Liver (tissue), 9 donors: Measurements from ENCODE around the gene DOP1B. TPM values are rescaled to one million over a fixed set of nuclear protein-coding genes. Genes with fewer than 3 reads are reported as not detected.
"Not testable (repeated sequence)": the region's sequence is repeated elsewhere in the genome, so short reads cannot be mapped to it uniquely, and the experiment has no call there.

Experiments used
- DNase-seq: peaks from one replicate; pipeline ENCODE4 v3.0.0-alpha.2; 2017; ENCODE audit warnings: low spot score
- H3K27ac ChIP-seq, 2 donors: one replicate each; pipeline ENCODE4 v1.7.0; 2013; ENCODE audit warnings: inconsistent platforms in 2 of 2, low read length in 2 of 2, control low read depth in 1 of 2, low read depth in 1 of 2, mild to moderate bottlenecking in 1 of 2
- H3K27me3 ChIP-seq, 4 donors: one replicate each; pipeline versions ENCODE4 v1.6.1 to v1.7.0; 2013; ENCODE audit warnings: low read length in 3 of 4, inconsistent platforms in 1 of 4, mild to moderate bottlenecking in 1 of 4, moderate library complexity in 1 of 4; ENCODE audit not compliant: control insufficient read depth in 4 of 4, insufficient read depth in 4 of 4
- H3K36me3 ChIP-seq, 4 donors: one replicate each; pipeline versions ENCODE4 v1.6.1 to v1.7.0; 2013; ENCODE audit warnings: low read length in 3 of 4, mild to moderate bottlenecking in 3 of 4, low read depth in 1 of 4, moderate library complexity in 1 of 4; ENCODE audit not compliant: control insufficient read depth in 4 of 4, insufficient read depth in 3 of 4
- H3K4me1 ChIP-seq, 4 donors: one replicate each; pipeline versions ENCODE4 v1.6.1 to v1.7.0; 2013; ENCODE audit warnings: low read length in 3 of 4, mild to moderate bottlenecking in 3 of 4, moderate library complexity in 1 of 4; ENCODE audit not compliant: control insufficient read depth in 4 of 4, insufficient read depth in 4 of 4
- H3K4me3 ChIP-seq, 3 donors: one replicate each; pipeline versions ENCODE4 v1.6.1 to v1.7.0; 2013; ENCODE audit warnings: low read length in 3 of 3, control low read depth in 1 of 3, low read depth in 1 of 3, mild to moderate bottlenecking in 1 of 3
- H3K9ac ChIP-seq, 2 donors: one replicate each; pipeline ENCODE4 v1.7.0; 2013; ENCODE audit warnings: low read length in 2 of 2, mild to moderate bottlenecking in 2 of 2, moderate library complexity in 2 of 2, control low read depth in 1 of 2, low read depth in 1 of 2
- H3K9me3 ChIP-seq, 4 donors: one replicate each; pipeline versions ENCODE4 v1.6.1 to v1.7.0; 2013; ENCODE audit warnings: low read length in 3 of 4; ENCODE audit not compliant: control insufficient read depth in 4 of 4
- EGR1 ChIP-seq, 2 donors: IDR thresholded peaks; 2 replicates each; pipeline ENCODE4 v1.6.1; 2016 to 2018; ENCODE audit warnings: antibody characterized with exemption in 2 of 2, low read depth in 2 of 2
- FOXA1 ChIP-seq: IDR thresholded peaks from 2 replicates; pipeline ENCODE4 v1.6.1; 2016; ENCODE audit warnings: antibody characterized with exemption
- FOXA2 ChIP-seq: IDR thresholded peaks from 2 replicates; pipeline ENCODE4 v1.6.1; 2016; ENCODE audit warnings: antibody characterized with exemption
- GABPA ChIP-seq, 2 donors: IDR thresholded peaks in 1 of 2; conservative IDR thresholded peaks in 1 of 2; 2 replicates each; pipeline ENCODE4 v1.6.1; 2016; ENCODE audit warnings: antibody characterized with exemption in 2 of 2, mild to moderate bottlenecking in 1 of 2, moderate library complexity in 1 of 2
- HNF4A ChIP-seq, 2 donors: conservative IDR thresholded peaks; 2 replicates each; pipeline ENCODE4 v1.6.1; 2016; ENCODE audit warnings: antibody characterized with exemption in 2 of 2, mild to moderate bottlenecking in 2 of 2
- HNF4G ChIP-seq: IDR thresholded peaks from 2 replicates; pipeline ENCODE4 v1.6.1; 2016; ENCODE audit warnings: antibody characterized with exemption
- JUND ChIP-seq, 2 donors: IDR thresholded peaks; 2 replicates each; pipeline ENCODE4 v1.6.1; 2016; ENCODE audit warnings: antibody characterized with exemption in 2 of 2
- NR2F2 ChIP-seq: IDR thresholded peaks from 2 replicates; pipeline ENCODE4 v1.6.1; 2016; ENCODE audit warnings: antibody characterized with exemption
- RAD21 ChIP-seq, 2 donors: IDR thresholded peaks; 2 replicates each; pipeline ENCODE4 v1.6.1; 2016; ENCODE audit warnings: antibody characterized with exemption in 2 of 2, mild to moderate bottlenecking in 2 of 2
- RXRA ChIP-seq, 2 donors: IDR thresholded peaks; 2 replicates each; pipeline ENCODE4 v1.6.1; 2017 to 2018; ENCODE audit warnings: antibody characterized with exemption in 2 of 2, mild to moderate bottlenecking in 1 of 2
- SP1 ChIP-seq: IDR thresholded peaks from 2 replicates; pipeline ENCODE4 v1.6.1; 2018; ENCODE audit warnings: antibody characterized with exemption, mild to moderate bottlenecking
- TAF1 ChIP-seq: conservative IDR thresholded peaks from 2 replicates; pipeline ENCODE4 v1.6.1; 2016; ENCODE audit warnings: antibody characterized with exemption, mild to moderate bottlenecking
- YY1 ChIP-seq: IDR thresholded peaks from 2 replicates; pipeline ENCODE4 v1.6.1; 2016; ENCODE audit warnings: antibody characterized with exemption, mild to moderate bottlenecking
- WGBS: extraction: QIAGEN DNeasy Blood & Tissue Kit; methylation state at CpG from one replicate; pipeline ENCODE4 v1.1.7; 2013; 5-methylcytosine and 5-hydroxymethylcytosine counted together
- polyA plus RNA-seq, 2 donors: library from polyadenylated mRNA; stranded (reverse) in 1 of 2; unstranded in 1 of 2; fragments of 200-250 nt in 1 of 2; fragments of >200 nt in 1 of 2; fragmentation: Nextera tagmentation in 1 of 2; extraction: Ambion mirVana in 1 of 2; gene quantifications; one replicate each; pipeline versions ENCODE4 v1.2.1 to v1.2.3, GENCODE V29; 2013 to 2015
- total RNA-seq, 2 donors: library from RNA; depleted of rRNA; stranded (reverse); fragments of >200 nt; gene quantifications; one replicate each; pipeline ENCODE4 v1.2.3, GENCODE V29; 2014
- TF ChIP-seq, protein P1 (sequence below): IDR thresholded peaks from 2 replicates; pipeline ENCODE4 v1.6.1; 2016; ENCODE audit warnings: antibody characterized with exemption
- TF ChIP-seq, protein P2 (sequence below): IDR thresholded peaks from 2 replicates; pipeline ENCODE4 v1.6.1; 2016; ENCODE audit warnings: antibody characterized with exemption
- TF ChIP-seq, protein P3 (sequence below): IDR thresholded peaks from 2 replicates; pipeline ENCODE4 v1.6.1; 2016; ENCODE audit warnings: antibody characterized with exemption
- TF ChIP-seq, protein P4 (sequence below): IDR thresholded peaks from 2 replicates; pipeline ENCODE4 v1.6.1; 2016; ENCODE audit warnings: antibody characterized with exemption, mild to moderate bottlenecking
- TF ChIP-seq, protein P5 (sequence below): fragments of 150-350 bp; IDR thresholded peaks from 2 replicates; pipeline ENCODE4 v1.5.1; 2017; ENCODE audit warnings: improper control_type of control experiment, low read depth, low read length; ENCODE audit not compliant: missing input control
- donor health status: healthy.
- donor health status: healthy.
- donor health status: healthy.
- donor health status: healthy.
- donor health status: healthy.

DOP1B gene
- total and polyA plus RNA-seq, 4 donors = 5.8 to 7.1 (median 6.3) TPM

DNA sequence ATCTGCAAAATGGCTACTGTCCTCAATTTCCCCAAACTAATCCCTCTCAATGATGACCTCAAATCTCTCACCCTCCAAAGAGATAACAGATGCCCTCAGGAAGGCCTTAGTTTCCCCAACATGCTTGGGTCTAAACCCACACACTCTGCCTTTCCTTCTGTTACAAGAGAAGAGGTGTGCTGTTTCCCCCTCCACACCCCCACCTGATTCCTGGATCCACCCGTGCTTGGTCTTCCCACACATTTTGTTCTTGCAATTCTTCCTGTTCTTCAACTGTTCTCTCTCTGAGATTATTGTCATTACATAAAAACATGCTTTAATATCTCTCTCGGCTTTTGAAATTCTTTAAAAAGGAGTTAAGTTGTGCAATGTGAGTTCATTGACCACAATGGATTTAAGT, 27.4 kb upstream of the DOP1B start:
- H3K27ac ChIP-seq = no peak overlapping the region
- H3K27me3 ChIP-seq = no peaks in the 10 kb centered on the region
- WGBS = 62% methylated on average over 2 of the region's 2 CpGs
- H3K4me3 ChIP-seq = no peak overlapping the region
- no peaks in the 10 kb centered on the region for H3K9me3 ChIP-seq
- DNase-seq = no peak
- no peak overlapping the region for H3K9ac ChIP-seq
- TF ChIP-seq, protein P1, sequence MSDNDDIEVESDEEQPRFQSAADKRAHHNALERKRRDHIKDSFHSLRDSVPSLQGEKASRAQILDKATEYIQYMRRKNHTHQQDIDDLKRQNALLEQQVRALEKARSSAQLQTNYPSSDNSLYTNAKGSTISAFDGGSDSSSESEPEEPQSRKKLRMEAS = no peak
- no peak for TF ChIP-seq TAF1
- TF ChIP-seq JUND (IDR thresholded peaks at IDR 0.05) = no peak
- no peak for TF ChIP-seq FOXA2
- TF ChIP-seq, protein P2, sequence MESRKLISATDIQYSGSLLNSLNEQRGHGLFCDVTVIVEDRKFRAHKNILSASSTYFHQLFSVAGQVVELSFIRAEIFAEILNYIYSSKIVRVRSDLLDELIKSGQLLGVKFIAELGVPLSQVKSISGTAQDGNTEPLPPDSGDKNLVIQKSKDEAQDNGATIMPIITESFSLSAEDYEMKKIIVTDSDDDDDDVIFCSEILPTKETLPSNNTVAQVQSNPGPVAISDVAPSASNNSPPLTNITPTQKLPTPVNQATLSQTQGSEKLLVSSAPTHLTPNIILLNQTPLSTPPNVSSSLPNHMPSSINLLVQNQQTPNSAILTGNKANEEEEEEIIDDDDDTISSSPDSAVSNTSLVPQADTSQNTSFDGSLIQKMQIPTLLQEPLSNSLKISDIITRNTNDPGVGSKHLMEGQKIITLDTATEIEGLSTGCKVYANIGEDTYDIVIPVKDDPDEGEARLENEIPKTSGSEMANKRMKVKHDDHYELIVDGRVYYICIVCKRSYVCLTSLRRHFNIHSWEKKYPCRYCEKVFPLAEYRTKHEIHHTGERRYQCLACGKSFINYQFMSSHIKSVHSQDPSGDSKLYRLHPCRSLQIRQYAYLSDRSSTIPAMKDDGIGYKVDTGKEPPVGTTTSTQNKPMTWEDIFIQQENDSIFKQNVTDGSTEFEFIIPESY = no peak
- no peak for TF ChIP-seq EGR1 (IDR thresholded peaks at IDR 0.05; ENCODE audit: low read depth in 2 of 2)
- no peak for TF ChIP-seq RAD21 (IDR thresholded peaks at IDR 0.05)
- no peak for TF ChIP-seq FOXA1
- TF ChIP-seq, protein P3, sequence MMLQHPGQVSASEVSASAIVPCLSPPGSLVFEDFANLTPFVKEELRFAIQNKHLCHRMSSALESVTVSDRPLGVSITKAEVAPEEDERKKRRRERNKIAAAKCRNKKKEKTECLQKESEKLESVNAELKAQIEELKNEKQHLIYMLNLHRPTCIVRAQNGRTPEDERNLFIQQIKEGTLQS = no peak
- TF ChIP-seq YY1 = no peak
- TF ChIP-seq NR2F2 = no peak
- no peak for TF ChIP-seq HNF4A (conservative IDR thresholded peaks at IDR 0.05)
- no peak for TF ChIP-seq HNF4G
- no peak for TF ChIP-seq SP1
- no peak for TF ChIP-seq GABPA (IDR thresholded peaks at IDR 0.05 in 1 of 2, conservative IDR thresholded peaks at IDR 0.05 in 1 of 2)
- TF ChIP-seq, protein P4, sequence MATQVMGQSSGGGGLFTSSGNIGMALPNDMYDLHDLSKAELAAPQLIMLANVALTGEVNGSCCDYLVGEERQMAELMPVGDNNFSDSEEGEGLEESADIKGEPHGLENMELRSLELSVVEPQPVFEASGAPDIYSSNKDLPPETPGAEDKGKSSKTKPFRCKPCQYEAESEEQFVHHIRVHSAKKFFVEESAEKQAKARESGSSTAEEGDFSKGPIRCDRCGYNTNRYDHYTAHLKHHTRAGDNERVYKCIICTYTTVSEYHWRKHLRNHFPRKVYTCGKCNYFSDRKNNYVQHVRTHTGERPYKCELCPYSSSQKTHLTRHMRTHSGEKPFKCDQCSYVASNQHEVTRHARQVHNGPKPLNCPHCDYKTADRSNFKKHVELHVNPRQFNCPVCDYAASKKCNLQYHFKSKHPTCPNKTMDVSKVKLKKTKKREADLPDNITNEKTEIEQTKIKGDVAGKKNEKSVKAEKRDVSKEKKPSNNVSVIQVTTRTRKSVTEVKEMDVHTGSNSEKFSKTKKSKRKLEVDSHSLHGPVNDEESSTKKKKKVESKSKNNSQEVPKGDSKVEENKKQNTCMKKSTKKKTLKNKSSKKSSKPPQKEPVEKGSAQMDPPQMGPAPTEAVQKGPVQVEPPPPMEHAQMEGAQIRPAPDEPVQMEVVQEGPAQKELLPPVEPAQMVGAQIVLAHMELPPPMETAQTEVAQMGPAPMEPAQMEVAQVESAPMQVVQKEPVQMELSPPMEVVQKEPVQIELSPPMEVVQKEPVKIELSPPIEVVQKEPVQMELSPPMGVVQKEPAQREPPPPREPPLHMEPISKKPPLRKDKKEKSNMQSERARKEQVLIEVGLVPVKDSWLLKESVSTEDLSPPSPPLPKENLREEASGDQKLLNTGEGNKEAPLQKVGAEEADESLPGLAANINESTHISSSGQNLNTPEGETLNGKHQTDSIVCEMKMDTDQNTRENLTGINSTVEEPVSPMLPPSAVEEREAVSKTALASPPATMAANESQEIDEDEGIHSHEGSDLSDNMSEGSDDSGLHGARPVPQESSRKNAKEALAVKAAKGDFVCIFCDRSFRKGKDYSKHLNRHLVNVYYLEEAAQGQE = no peak
- TF ChIP-seq RXRA (IDR thresholded peaks at IDR 0.05) = no peak
- TF ChIP-seq, protein P5, sequence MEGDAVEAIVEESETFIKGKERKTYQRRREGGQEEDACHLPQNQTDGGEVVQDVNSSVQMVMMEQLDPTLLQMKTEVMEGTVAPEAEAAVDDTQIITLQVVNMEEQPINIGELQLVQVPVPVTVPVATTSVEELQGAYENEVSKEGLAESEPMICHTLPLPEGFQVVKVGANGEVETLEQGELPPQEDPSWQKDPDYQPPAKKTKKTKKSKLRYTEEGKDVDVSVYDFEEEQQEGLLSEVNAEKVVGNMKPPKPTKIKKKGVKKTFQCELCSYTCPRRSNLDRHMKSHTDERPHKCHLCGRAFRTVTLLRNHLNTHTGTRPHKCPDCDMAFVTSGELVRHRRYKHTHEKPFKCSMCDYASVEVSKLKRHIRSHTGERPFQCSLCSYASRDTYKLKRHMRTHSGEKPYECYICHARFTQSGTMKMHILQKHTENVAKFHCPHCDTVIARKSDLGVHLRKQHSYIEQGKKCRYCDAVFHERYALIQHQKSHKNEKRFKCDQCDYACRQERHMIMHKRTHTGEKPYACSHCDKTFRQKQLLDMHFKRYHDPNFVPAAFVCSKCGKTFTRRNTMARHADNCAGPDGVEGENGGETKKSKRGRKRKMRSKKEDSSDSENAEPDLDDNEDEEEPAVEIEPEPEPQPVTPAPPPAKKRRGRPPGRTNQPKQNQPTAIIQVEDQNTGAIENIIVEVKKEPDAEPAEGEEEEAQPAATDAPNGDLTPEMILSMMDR = no peak
- H3K4me1 ChIP-seq = peaks cover 0 to 14% (median 7%) of the 10 kb centered on the region in 4 donors
- no peaks in the 10 kb centered on the region for H3K36me3 ChIP-seq

DNA sequence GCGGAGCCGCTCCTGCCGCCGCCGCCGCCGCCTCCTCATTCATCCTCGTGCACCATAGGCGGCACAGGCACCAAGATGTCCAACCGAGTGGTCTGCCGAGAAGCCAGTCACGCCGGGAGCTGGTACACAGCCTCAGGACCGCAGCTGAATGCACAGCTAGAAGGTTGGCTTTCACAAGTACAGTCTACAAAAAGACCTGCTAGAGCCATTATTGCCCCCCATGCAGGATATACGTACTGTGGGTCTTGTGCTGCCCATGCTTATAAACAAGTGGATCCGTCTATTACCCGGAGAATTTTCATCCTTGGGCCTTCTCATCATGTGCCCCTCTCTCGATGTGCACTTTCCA, 26.2 kb upstream of the DOP1B start:
- peaks cover 4 to 24% (median 15%) of the 10 kb centered on the region in 4 donors for H3K4me1 ChIP-seq
- not testable (repeated sequence) for H3K27me3 ChIP-seq, H3K4me3 ChIP-seq, H3K36me3 ChIP-seq, H3K9me3 ChIP-seq, H3K27ac ChIP-seq, H3K9ac ChIP-seq, DNase-seq
- WGBS = 42% methylated on average over 10 of the region's 18 CpGs

DNA sequence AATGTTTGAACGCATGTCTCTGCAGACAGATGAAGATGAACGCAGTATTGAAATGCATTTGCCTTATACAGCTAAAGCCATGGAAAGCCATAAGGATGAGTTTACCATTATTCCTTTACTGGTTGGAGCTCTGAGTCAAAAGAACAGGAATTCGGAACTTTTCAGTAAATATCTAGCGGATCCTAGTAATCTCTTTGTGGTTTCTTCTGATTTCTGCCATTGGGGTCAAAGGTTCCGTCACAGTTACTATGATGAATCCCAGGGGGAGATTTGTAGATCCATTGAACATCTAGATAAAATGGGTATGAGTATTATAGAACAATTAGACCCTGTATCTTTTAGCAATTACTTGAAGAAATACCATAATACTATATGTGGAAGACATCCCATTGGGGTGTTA, 25.8 kb upstream of the DOP1B start:
- H3K4me3 ChIP-seq, H3K9me3 ChIP-seq, H3K27ac ChIP-seq, H3K9ac ChIP-seq, H3K27me3 ChIP-seq, H3K36me3 ChIP-seq, DNase-seq: not testable (repeated sequence)
- 94% methylated on average over 5 of the region's 5 CpGs for WGBS
- H3K4me1 ChIP-seq = peaks cover 6 to 25% (median 20%) of the 10 kb centered on the region in 4 donors
